ENCODE measurements around the gene TNIK. TPM values are rescaled to one million over a fixed set of nuclear protein-coding genes. Genes with fewer than 3 reads are reported as not detected.

Gene TNIK
- total and polyA plus RNA-seq, 2 experiments from 2014 or later: 7.4 to 13.8 TPM

DNA sequence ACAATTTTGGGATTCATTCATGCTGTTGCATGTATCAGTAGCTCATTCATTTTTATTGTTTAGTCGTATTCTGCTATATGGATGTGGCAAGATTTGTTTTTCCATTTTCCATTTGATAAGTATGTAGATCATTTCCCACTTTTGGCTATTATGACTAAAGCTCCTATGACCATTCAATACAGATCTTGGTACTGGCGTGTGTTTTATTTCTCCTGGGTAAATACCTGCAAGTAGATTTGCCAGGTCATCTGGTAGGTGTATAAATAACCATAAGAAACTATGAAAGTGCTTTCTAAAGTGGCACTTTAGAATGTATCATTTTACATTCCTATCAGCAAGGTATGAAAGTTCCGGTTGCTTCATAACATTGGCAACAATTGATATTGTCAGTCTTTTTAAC, 124.6 kb downstream of the TNIK start:
- Histone ChIP-seq H3K4me3 (no peak overlapping the region), H3K27ac (peak overlapping the region; percentile 51), H3K9me2 (replicated peaks; ENCODE audit: insufficient read depth) (no peaks in the 10 kb centered on the region), H3K79me2 (peaks cover 4% of the 10 kb centered on the region), H3K27me3 (no peaks in the 10 kb centered on the region), H3K36me3 (replicated peaks; ENCODE audit: insufficient read depth, low read depth) (no peaks in the 10 kb centered on the region), H4K20me1 (ENCODE audit: insufficient read depth, poor library complexity, severe bottlenecking) (no peaks in the 10 kb centered on the region), H3K4me2 (no peak overlapping the region), H3K4me1 (ENCODE audit: insufficient read depth) (peaks cover 6% of the 10 kb centered on the region), H3K9me3 (ENCODE audit: low read depth) (no peaks in the 10 kb centered on the region), H2AFZ (no peak overlapping the region)
- no peak for DNase-seq (ENCODE audit: low spot score)
- 95% methylated on average over 3 of the region's 3 CpGs for WGBS (ENCODE audit: low lambda C conversion rate, missing lambda C conversion rate)
- no peak for TF ChIP-seq EZH2 (IDR thresholded peaks at IDR 0.05; ENCODE audit: borderline replicate concordance)
- TF ChIP-seq CTCF (IDR thresholded peaks at IDR 0.05; ENCODE audit: poor library complexity): no peak
- no peak for TF ChIP-seq EZH2phosphoT487 (IDR thresholded peaks at IDR 0.05; ENCODE audit: low read depth, severe bottlenecking, unreplicated experiment)

DNA sequence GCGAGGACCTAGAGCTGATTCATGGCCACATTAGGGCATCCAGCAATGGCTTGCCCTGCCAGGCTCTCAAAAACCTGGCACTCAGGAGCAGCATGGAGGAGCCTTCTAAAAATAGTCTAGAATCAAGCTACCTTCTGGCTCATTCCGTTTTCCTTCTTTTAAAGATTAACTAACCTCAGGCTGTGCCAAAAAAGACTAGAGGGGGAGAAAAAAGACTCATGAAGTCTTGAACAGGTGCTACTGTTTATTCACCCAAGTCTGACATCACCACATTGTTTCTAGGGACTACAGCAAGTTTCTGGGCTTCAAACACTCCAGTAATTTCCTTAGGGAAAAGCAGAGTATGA, 125.8 kb downstream of the TNIK start:
- Histone ChIP-seq H3K9me2 (replicated peaks; ENCODE audit: insufficient read depth) (no peaks in the 10 kb centered on the region), H3K27ac (no peak overlapping the region), H3K4me1 (ENCODE audit: insufficient read depth) (peaks cover 6% of the 10 kb centered on the region), H2AFZ (no peak overlapping the region), H3K36me3 (replicated peaks; ENCODE audit: insufficient read depth, low read depth) (no peaks in the 10 kb centered on the region), H3K4me2 (no peak overlapping the region), H4K20me1 (ENCODE audit: insufficient read depth, poor library complexity, severe bottlenecking) (no peaks in the 10 kb centered on the region), H3K9me3 (ENCODE audit: low read depth) (no peaks in the 10 kb centered on the region), H3K79me2 (no peaks in the 10 kb centered on the region), H3K27me3 (no peaks in the 10 kb centered on the region), H3K4me3 (no peak overlapping the region)
- WGBS (ENCODE audit: low lambda C conversion rate, missing lambda C conversion rate): 63% methylated on average over 2 of the region's 2 CpGs
- no peak for DNase-seq (ENCODE audit: low spot score)
- TF ChIP-seq CTCF (IDR thresholded peaks at IDR 0.05; ENCODE audit: poor library complexity) (no peak), EZH2phosphoT487 (IDR thresholded peaks at IDR 0.05; ENCODE audit: low read depth, severe bottlenecking, unreplicated experiment) (no peak), EZH2 (IDR thresholded peaks at IDR 0.05; ENCODE audit: borderline replicate concordance) (no peak)

GRCh38 chr3:171333784-171334464, 126.3 kb downstream of the TNIK start:
- no peak for DNase-seq (ENCODE audit: low spot score)
- no peaks in the 10 kb centered on the region for H3K27me3 ChIP-seq
- 92% methylated on average over 9 of the region's 9 CpGs for WGBS (ENCODE audit: low lambda C conversion rate, missing lambda C conversion rate)
- no peaks in the 10 kb centered on the region for H4K20me1 ChIP-seq (ENCODE audit: insufficient read depth, poor library complexity, severe bottlenecking)
- no peaks in the 10 kb centered on the region for H3K9me3 ChIP-seq (ENCODE audit: low read depth)
- no peaks in the 10 kb centered on the region for H3K79me2 ChIP-seq
- H3K9me2 ChIP-seq (replicated peaks; ENCODE audit: insufficient read depth): no peaks in the 10 kb centered on the region
- no peak overlapping the region for H3K4me3 ChIP-seq
- H2AFZ ChIP-seq: no peak overlapping the region
- TF ChIP-seq CTCF (IDR thresholded peaks at IDR 0.05; ENCODE audit: poor library complexity) (no peak), EZH2phosphoT487 (IDR thresholded peaks at IDR 0.05; ENCODE audit: low read depth, severe bottlenecking, unreplicated experiment) (no peak), EZH2 (IDR thresholded peaks at IDR 0.05; ENCODE audit: borderline replicate concordance) (no peak)
- H3K4me2 ChIP-seq: no peak overlapping the region
- no peaks in the 10 kb centered on the region for H3K36me3 ChIP-seq (replicated peaks; ENCODE audit: insufficient read depth, low read depth)
- H3K4me1 ChIP-seq (ENCODE audit: insufficient read depth): peaks cover 6% of the 10 kb centered on the region
- no peak overlapping the region for H3K27ac ChIP-seq

Measured in hepatocyte (in vitro differentiated cells).